Osteocyte (in vitro differentiated cells): ENCODE measurements around the gene KIF13A. TPM values are rescaled to one million over a fixed set of nuclear protein-coding genes. Genes with fewer than 3 reads are reported as not detected.
A peak's percentile ranks its signal among the peaks of the same experiment; 100 is the strongest.
"Not testable (repeated sequence)": the region's sequence is repeated elsewhere in the genome, so short reads cannot be mapped to it uniquely, and the experiment has no call there.

ENCODE experiments used
- DNase-seq: peaks from one replicate; pipeline ENCODE4 v3.0.0; 2021; ENCODE audit warnings: mixed read lengths; ENCODE audit not compliant: unreplicated experiment; ENCODE audit errors: extremely low spot score
- H3K27ac Mint-ChIP-seq: one replicate; pipeline ENCODE4 v1.8.0; 2021; ENCODE audit warnings: mild to moderate bottlenecking, mixed read lengths; ENCODE audit not compliant: unreplicated experiment
- H3K27me3 Mint-ChIP-seq: one replicate; pipeline ENCODE4 v1.8.0; 2021; ENCODE audit warnings: mixed read lengths; ENCODE audit not compliant: unreplicated experiment
- H3K36me3 Mint-ChIP-seq: one replicate; pipeline ENCODE4 v1.8.0; 2021; ENCODE audit warnings: mixed read lengths; ENCODE audit not compliant: unreplicated experiment
- H3K4me1 Mint-ChIP-seq: one replicate; pipeline ENCODE4 v1.8.0; 2021; ENCODE audit warnings: mixed read lengths; ENCODE audit not compliant: unreplicated experiment
- H3K4me3 Mint-ChIP-seq: one replicate; pipeline ENCODE4 v1.8.0; 2021; ENCODE audit warnings: mild to moderate bottlenecking, moderate library complexity, mixed read lengths; ENCODE audit not compliant: unreplicated experiment
- H3K9me3 Mint-ChIP-seq: one replicate; pipeline ENCODE4 v1.8.0; 2021; ENCODE audit warnings: mixed read lengths; ENCODE audit not compliant: unreplicated experiment
- total RNA-seq: library from RNA; stranded (reverse); gene quantifications from 2 replicates; pipeline ENCODE4 v1.2.1, GENCODE V29; 2021
- TF ChIP-seq, protein P1 (sequence below): fragments of 200-600 bp; sonication (generic); IDR thresholded peaks from 2 replicates; pipeline ENCODE4 v1.5.0; 2021; ENCODE audit warnings: antibody characterized with exemption, mild to moderate bottlenecking, moderate library complexity

KIF13A gene
- total RNA-seq, 1 donor from 2014 or later, result 47.5 TPM

DNA sequence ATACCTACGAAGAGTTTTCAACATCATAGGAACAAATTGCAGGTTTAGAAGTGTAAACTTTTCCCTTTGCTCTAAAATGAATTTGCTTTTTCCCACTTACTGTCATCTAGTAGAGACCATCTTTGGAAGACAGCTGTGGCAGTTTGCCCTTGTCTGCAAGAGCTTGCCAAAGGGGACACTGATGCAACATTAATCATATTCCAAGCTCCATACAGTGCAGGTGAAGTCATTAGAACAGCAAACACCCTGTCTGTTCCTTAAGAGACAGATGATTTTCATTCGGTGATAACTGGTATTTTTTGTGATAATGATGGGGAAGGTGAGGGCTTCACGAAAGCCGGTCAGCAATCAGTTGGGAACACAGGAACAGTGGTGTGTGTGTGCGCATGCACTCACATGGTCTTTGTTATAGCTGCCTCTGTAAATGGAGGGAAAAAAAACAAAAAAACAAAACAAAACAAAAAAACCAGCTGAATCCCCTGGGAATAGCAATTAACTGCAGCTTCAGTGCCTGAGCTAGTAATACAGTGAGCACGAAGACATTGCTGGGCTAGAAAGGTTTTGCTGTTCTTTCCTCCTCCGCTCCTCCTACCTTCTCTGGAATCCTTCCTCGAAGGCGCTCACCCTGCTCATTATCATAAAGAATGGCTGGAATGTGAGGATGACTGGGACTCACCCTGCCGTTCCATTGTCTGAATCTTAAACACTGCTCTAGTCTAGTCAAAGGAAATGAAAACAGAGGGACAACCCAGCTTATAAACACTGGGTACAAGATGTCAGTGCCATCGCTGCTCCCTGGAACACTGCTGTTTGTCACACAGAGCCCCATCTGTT, 35.2 kb upstream of the KIF13A start:
- no peaks in the 10 kb centered on the region for H3K27me3 Mint-ChIP-seq
- peak; percentile 48 for DNase-seq
- H3K4me1 Mint-ChIP-seq, result peaks cover 17% of the 10 kb centered on the region
- no peaks in the 10 kb centered on the region for H3K9me3 Mint-ChIP-seq
- H3K36me3 Mint-ChIP-seq, result no peaks in the 10 kb centered on the region
- peak overlapping the region; percentile 46 for H3K4me3 Mint-ChIP-seq
- TF ChIP-seq, protein P1, sequence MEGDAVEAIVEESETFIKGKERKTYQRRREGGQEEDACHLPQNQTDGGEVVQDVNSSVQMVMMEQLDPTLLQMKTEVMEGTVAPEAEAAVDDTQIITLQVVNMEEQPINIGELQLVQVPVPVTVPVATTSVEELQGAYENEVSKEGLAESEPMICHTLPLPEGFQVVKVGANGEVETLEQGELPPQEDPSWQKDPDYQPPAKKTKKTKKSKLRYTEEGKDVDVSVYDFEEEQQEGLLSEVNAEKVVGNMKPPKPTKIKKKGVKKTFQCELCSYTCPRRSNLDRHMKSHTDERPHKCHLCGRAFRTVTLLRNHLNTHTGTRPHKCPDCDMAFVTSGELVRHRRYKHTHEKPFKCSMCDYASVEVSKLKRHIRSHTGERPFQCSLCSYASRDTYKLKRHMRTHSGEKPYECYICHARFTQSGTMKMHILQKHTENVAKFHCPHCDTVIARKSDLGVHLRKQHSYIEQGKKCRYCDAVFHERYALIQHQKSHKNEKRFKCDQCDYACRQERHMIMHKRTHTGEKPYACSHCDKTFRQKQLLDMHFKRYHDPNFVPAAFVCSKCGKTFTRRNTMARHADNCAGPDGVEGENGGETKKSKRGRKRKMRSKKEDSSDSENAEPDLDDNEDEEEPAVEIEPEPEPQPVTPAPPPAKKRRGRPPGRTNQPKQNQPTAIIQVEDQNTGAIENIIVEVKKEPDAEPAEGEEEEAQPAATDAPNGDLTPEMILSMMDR, result no peak
- H3K27ac Mint-ChIP-seq, result peak overlapping the region; percentile 67

DNA sequence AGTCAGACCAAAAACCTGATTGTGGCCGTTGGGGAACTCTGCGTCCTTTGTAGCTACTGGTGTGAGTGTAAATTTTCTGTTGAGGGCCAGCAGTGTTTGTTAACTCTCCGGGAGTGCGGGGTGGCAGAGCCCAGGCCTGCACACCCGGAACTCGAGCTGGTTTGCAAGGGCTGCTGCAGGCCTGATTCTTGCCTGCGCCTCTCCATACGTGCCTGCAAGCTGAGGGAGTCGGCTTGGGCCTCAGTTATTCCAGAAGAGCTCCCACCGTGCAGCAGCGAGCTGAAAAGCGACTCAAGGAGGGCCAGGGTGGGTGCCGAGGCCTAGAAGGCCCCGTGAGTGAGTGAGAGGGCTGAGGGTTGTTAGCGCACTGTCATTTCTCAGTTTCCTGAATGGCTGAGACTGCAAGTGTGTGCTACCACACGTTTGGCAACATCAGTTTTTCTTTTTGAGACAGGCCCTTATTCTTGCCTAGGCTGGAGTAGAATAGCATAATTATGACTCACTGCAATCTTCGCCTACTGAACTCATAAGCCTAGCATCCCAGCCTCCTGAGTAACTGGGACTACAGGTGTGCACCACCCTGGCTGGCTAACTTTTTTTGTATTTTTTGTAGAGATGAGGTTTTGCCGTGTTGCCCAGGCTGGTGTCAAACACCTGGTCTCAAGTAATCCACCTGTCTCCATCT, 33.9 kb upstream of the KIF13A start:
- peaks cover 17% of the 10 kb centered on the region for H3K4me1 Mint-ChIP-seq

DNA sequence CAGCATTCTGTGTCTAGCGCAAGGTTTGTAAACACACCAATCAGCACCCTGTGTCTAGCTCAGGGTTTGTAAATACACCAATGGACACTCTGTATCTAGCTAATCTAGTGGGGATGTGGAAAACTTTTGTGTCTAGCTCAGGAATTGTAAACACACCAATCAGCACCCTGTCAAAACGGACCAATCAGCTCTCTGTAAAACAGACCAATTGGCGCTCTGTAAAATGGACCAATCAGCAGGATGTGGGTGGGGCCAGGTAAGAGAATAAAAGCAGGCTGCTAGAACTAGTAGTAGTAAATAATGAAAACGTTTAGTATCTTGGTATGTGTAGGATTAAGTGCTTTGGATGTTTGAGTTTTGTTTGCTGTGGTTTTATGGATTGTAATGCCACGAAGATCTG, 33.1 kb upstream of the KIF13A start:
- H3K9me3 Mint-ChIP-seq, H3K27me3 Mint-ChIP-seq, H3K36me3 Mint-ChIP-seq, DNase-seq, H3K4me3 Mint-ChIP-seq, H3K27ac Mint-ChIP-seq: not testable (repeated sequence)
- H3K4me1 Mint-ChIP-seq, result peaks cover 17% of the 10 kb centered on the region

More for the DNA sequence above, 33.9 kb upstream of the KIF13A start:
- H3K27me3 Mint-ChIP-seq, result no peaks in the 10 kb centered on the region
- no peaks in the 10 kb centered on the region for H3K36me3 Mint-ChIP-seq
- H3K27ac Mint-ChIP-seq, result no peak overlapping the region
- H3K4me3 Mint-ChIP-seq, result no peak overlapping the region
- no peak for DNase-seq
- TF ChIP-seq, protein P1, result no peak
- H3K9me3 Mint-ChIP-seq, result no peaks in the 10 kb centered on the region

DNA sequence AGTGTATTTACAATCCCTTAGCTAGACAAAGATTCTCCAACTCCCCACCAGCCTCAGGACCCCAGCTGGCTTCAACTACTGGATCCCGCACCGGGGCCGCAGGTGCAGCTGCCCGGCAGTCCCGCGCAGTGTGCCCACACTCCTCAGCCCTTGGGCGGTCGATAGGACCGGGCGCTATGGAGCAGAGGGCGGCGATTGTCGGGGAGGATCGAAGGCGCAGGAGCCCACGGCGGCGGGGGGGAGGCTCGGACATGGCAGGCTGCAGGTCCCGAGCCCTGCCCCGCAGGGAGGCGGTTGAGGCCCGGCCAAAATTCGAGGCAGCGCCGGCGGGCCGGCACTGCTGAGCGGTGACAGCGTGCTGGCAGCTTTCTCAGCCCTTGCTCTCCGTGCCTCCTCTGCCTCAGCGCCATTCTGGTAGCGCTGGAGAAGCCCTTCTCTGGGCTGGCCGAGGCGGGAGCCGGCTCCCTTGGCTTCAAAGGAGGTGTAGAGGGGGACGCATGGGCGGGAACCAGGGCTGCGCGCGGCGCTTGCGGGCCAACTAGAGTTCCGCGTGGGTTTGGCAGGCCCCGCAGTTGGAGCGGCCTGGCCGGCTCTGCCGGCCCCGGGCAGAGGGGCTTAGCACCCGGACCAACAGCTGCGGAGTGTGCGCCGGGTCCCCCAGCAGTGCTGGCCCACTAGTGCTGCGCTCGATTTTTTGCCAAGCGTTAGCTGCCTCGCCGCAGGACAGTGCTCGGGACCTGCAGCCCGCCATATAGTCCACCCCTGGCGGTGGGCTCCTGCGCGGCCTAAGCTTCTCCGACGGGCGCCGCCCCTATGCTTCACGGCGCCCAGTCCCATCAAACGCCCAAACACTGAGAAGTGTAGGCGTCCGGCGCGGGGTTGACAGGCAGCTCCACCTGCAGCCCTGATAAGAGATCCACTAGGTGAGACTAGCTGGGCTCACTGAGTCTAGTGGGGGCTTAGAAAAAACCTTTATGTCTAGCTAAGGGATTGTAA, 32.4 kb upstream of the KIF13A start:
- H3K9me3 Mint-ChIP-seq, result no peaks in the 10 kb centered on the region
- H3K4me3 Mint-ChIP-seq, result no peak overlapping the region
- peaks cover 17% of the 10 kb centered on the region for H3K4me1 Mint-ChIP-seq
- H3K27me3 Mint-ChIP-seq, result no peaks in the 10 kb centered on the region
- TF ChIP-seq, protein P1, result no peak
- H3K27ac Mint-ChIP-seq, result no peak overlapping the region
- H3K36me3 Mint-ChIP-seq, result no peaks in the 10 kb centered on the region
- no peak for DNase-seq

DNA sequence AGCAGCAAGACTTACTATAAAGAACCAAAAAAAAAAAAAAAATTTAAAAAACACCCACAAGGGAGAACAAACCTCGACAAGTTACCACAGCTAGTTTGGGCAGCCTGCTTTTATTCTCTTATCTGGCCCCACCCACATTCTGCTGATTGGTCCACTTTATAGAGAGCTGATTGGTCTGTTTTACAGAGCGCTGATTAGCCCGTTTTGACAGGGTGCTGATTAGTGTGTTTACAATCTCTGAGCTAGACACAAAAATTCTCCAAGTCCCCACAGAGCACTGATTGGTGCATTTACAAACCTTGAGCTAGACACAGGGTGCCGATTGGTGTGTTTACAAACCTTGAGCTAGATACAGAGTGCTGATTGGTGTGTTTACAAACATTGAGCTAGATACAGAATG, 31.7 kb upstream of the KIF13A start:
- H3K27ac Mint-ChIP-seq, H3K36me3 Mint-ChIP-seq, H3K9me3 Mint-ChIP-seq, H3K27me3 Mint-ChIP-seq, DNase-seq, H3K4me3 Mint-ChIP-seq: not testable (repeated sequence)
- H3K4me1 Mint-ChIP-seq, result peaks cover 17% of the 10 kb centered on the region
